ENCODE data around the gene STXBP1.
"Not testable (repeated sequence)": the region's sequence is repeated elsewhere in the genome, so short reads cannot be mapped to it uniquely, and the experiment has no call there.

Gene STXBP1

DNA sequence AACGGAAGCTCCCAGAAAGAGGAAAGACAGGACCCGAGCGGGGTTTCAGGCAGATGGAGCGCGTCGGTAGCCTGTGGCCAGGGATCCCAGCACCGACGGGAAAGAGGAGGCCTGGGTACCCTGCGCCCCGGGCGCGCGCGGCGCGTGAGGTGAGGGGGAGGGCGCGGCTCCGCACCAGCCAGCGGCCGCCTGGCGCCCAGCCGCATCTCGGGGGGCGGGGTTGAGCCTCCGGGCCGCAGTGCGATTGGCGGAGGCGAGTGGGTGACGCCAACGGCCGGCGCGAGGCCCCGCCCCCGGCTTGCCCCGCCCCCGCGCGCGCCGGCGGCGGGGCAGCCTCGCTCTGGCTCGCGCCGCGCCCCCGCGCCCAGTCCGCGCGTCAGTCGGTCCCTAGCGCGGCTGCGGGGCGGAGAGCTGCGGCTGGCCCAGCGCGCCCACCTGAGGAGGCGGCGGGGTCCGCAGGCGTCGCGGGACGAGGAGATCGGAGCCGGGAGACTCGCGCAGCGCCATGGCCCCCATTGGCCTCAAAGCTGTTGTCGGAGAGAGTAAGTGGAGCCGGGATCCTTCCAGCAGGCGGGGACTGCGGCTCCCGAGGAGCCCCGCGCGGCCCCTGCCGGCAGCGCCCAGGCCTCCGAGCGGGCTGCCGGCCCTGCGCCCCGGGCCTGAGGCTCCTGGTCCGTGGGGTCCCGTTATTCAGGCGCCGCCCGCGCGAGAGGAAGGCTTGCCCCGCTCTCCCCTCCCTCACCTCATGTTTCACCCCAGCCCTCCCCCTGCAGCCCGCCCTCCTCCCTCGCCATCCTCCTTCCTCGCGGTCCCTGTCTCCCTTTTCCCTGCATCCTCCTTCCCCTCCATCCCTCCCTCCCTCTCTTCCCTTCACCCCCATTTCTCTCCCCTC, at the start of gene STXBP1:
TSS of gene STXBP1 (plus strand) at position 379 of the 892 bp plus-strand sequence. CDS start at position 506, 127 bp downstream.
- DNase-seq: peak; percentile 76

DNA sequence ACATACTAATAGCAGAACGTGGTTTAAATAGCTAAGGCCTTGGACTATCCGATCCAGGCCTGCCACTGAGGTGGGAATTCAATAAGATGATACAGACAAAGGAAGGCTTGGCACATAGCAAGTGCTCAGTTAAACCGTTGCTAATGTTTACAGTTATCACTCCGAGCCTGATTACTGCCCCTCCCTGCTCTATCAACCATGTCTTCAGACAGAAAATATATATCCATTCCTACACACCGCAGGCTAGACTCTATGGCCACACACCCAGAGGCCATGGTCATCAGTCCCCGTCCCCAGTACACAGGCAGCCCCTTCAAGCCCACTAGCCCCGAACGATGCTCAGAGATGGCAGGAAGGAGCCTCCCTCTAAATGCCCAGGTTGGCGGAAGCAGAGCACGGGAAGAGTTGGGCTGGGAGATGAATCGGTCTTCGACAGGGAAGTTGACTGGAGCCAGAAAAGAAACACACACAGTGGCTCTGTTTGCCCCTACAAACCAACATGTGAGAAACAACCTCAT, 49.7 kb upstream of the STXBP1 start:
- DNase-seq: no peak

DNA sequence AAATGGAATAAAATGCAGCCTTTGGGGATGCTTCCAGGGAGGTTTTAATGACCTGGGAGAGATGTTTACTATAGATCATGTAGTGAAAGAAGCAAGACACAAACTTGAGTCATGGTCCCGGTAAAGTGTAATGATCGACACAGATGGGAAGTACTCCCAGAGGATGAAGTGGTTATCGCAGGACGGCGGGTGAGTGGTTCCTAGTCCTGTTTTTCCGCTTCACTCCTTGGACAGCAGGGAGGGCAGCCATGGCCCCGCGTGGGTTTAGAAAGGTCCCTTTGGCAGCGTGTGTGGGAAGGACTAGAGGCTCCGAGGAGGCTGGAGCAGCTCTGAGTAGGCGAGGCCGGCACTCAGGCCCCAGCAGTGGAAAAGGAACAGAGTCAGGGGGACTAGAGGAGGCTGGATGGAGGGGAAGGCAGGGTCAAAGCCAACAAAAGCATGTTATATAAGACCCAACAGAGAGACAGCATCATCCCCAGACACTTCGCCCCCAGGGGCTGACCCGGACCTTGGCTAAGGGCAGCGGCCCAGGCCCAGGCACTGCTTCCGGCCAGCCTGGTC, 49.2 kb upstream of the STXBP1 start:
- DNase-seq: no peak

DNA sequence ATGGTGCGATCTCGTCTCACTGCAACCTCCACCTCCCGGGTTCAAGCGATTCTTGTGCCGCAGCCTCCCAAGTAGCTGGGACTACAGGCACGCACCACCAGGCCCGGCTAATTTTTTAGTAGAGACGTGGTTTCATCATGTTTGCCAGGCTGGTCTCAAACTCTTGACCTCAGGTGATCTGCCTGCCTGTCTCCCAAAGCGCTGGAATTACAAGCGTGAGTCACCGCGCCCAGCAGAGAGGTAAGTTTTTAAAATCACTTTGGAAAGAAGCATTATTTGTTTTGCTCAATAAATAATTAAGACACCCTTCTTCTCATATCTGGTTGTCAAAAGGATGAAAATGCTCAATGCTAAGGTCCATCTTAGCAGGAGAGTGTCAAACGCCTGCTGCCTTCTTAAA, 48.5 kb upstream of the STXBP1 start:
- DNase-seq: no peak

DNA sequence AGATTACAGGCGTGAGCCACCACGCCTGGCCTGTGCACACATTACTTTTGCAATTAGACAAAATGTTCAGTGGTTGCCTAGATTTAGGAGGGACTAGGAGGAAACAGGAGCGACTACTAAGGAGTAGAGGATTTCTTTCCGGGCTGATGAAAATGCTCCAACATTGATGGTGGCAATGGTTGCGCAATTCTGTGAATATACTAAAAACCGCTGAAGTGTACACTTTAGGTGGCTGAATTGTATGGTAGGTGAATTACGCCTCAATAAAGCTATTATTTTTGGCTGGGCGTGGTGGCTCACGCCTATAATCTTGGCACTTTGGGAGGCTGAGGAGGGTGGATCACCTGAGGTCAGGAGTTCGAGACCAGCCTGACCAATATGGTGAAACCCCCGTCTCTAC, 46.8 kb upstream of the STXBP1 start:
- DNase-seq: no peak

DNA sequence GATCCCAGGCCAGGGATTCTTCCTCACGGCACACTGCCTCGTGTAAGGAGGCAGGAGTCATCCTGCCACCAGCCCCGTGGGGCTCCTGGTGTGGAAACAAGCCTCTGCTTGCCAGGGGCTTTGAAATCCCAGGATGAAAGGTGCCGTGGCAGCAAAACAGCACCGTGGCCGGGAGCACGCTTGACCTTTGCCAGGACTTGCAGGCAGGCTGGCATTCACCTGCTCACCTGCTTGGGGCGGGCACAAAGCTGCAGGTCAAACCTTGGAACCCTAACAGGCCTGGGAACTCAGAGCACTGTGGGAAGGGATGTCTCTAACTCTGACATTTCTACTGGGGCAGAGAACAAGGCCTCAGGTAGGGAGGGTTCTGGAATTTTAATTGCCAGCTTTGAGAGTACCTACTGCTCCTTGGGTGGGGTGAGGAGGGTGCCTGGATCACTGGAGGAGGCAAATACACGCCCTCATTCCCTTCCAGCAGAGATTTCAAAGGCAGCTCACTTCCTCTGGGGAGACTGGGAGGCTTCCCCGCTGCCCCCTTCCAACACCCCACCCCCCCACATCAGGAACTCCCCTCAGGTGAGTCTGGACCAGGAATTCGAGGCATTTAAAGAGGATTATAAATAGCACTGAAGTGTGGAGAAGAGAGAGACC, 45.6 kb upstream of the STXBP1 start:
- DNase-seq: no peak

DNA sequence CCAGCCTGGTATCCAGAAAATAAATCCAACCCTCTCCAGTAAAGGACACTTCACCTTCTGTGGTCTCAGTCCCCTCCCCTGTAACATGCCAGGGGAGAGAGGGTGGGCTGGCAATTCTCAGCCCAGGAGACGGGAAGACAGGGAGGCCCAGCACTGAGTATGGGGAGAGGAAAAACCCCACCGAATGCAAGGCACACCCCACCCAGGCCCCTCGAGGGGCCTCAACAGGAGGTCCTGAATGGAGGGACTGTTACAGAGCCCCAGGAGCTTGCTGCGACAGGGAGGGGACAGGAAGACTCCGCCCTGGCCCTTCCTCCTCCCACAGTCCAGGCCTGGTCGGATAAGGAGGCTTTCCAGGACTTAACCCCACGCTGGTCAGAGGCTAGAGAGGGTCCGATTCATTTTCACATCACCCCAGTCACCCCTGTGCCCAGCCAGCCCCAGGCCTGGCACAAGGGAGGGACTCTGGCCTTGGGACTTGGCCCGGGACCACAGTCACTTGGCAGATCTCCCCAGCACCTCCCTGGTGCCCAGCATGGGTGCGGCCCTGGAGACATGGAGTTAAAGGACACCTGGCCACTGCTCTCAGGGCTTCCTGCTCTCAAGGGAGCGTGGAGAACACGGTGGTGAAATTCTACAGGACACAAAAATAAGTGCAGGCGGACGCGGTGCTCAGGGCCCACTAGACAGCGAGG, 44.9 kb upstream of the STXBP1 start:
- no peak for DNase-seq

DNA sequence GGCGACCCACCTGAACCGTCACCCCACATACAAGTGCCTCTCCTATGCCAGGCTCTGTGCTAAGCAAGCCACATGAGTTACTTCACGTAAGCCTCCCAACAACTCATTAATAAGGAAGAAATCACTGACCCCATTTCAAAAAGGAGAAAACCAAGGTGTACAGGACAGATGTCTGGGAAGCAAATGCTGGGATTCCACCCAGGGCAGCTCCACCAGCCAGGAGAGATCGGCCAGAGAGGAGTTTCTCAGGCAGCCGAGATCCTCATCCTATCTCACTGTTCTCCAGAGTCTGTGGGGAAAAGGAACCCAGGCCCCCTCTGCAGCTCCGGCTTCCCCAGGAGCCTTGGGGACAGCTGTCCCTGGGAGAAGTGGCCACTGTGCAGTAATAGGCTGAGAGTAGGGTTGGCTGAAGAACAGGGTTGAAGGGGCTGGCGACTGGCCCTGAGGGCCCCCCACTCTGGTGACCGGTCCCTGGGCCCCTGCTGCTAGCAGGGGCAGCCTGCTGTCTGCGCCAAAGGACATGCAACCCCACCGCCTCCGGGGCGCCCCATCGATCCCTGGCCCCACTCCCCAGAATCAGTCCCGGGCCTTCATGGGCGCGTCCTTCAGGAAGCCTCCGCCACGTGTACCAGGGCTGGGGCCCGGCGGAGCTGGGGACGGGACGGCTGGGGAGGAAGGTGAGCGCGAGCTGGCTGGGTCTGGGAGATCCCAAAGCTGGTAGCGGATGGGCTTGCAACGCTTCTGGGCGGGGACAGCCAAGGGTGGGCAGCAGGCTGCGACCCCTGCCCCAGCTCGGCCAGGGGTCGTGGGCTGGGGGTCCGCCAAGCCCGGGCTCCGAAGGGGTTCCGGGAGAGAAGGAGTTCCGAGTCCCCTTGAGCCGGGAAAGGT, 44.1 kb upstream of the STXBP1 start:
- DNase-seq: no peak

DNA sequence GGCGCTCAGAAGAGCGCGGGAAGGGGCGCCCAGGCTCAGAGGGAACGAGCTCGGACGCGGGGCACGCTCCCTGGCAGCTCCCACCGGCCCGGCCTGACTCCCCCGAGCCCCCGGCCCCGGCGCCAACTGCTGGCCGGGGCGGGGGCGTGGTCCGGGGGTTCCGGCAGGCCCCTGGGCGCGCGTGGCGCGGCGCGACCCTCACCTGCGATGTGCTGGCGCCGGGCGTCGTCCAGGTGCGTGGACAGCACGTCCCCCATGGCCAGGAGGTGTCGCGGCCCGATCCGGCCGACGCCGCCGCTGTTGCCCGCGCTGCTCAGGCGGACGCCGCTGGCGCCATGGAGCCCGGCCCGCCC, 43.5 kb upstream of the STXBP1 start:
- peak; percentile 59 for DNase-seq

DNA sequence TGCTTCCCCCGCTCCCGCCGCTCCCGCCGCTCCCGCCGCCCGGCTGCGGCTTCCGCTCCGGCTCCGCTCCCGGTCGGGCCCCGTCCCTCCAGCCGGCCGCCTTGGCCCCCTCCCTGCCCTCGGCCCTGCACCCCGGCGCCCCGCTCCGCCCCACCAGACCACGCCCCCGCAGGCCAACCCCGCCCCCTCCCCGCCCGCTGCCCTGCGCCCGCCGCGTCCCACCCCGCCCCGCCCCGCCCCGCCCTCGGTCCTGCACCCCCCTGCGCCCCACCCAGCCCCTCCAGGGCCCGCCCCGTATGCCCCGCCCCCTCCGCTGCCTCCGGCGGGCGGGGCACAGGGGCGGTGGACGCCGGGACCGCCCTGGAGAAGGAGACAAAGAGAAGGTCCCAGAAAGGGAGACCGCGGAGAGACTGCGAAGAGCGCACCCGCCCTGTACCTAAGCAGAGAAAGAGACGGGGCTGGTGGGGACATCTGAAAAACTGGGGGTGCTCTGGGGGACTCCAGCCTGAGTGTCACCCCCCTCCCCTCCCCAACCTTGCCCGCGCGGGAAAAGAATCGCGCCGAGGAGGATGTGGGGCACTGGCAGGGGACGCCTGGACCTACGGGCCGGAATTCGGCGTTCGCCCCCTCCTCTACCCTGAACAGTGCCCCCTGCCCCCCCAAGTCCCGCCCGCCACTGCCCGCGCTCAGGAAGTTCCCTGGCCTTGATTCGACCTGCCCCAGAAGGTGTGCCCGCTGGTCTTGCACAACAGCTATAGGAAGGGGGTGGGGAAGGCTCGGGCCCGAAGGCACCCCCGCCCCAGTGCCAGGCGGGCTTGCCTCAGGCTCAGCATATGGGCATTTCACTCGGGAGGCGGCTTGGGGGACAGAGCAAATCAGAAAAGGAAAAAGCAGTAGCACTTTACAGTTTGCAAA, 42.8 kb upstream of the STXBP1 start:
- peak; percentile 70 for DNase-seq

DNA sequence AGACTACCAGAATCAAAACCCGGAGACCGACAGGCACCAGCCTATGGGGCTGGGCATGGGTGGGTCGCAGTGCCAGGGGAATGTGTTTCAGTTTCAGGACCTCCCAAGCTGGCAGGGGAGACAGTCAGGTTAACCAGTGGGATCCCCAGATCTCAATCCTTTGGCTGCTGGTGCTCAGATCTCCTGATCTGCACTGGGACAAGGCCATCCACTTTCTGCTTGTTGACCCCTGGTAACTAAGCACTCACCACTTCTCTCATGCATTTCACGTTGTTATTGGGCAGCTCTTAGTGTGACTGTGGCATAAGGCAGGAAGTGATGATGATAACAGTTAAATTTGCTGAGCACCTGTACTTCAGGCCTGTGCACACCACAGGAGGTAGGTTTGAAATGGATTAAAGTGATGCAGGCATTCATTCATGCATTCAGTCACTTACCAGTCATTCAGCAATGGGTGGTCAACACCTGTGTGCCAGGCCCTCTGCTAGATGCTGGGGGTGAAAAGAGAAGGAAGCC, 42.1 kb upstream of the STXBP1 start:
- no peak for DNase-seq

DNA sequence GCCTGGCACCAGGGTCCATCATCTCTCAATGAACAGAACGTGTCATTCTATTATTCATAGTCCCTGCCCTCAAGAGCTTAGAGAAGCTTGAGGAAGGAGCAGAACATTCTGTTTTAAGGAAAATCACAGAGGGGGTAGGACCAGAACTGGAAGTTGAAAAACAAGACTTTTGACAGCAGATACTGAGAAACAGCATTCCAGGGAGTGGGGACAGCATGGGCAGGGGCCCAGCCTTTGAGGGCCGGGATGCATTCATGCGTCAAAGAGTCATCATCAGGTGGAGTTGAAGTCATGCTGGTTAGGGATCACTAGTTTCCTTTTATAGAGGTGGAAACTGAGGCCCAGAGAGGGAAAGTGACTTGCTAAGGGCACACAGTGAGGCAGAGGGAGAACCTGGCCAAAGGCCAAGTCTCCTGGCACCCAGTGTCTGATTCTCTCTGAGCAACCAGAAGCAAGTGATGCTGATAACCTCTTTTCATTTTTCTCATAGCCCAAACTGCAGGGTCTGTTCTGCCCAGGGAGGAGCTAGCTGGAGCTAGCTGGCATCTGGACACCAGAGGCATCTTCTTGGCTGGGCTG, 41.5 kb upstream of the STXBP1 start:
- no peak for DNase-seq

DNA sequence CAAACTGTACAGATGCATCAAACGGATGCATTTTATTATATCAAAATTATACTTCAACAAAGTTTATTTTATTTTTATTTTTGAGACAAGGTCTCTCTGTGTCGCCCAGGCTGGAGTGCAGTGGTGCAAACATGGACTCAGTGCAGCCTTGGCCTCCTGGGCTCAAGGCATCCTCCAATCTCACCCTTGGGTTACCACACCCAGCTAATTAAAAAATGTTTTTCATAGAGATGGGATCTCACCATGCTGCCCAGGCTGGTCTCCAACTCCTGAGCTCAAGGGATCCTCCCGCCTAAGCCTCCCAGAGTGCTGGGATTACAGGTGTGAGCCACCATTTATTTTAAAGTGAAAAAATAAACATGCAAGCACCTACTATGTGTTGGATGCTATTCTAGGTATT, 40.1 kb upstream of the STXBP1 start:
- DNase-seq: no peak

DNA sequence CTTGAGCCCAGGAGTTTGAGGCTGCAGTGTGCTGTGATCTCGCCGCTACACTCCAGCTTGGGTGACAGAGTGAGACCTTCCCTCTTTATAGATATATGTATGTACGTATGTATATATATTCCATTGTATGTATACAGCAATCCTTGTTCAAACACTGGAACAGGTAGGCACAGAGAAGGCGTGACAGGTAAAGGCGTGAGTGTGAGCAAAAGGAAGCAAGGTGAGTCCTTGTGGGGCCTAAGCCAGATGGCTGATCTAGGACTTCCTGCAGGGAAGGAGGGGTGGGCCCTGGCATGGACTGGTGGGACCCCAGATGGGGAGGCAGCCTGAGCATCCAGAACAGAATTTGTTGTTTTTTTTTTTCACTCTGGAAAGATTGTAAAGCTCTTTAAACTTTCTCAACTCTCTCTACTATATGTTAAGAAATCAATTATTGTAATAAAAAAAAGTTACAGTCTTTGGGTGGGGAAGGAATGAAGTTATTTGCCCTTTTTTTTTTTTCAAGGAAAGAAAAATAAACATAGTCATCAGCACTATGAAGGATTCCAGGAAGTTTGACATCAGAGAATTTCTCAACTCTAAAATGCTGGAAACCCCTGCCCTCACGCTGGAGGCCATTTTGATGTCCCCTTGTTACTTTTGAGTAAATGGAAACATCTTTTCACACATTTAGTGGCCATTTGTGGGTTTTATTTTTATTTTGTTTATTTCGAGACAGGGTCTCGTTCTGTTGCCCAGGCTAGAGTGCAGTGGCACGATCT, 38.9 kb upstream of the STXBP1 start:
- DNase-seq: no peak

DNA sequence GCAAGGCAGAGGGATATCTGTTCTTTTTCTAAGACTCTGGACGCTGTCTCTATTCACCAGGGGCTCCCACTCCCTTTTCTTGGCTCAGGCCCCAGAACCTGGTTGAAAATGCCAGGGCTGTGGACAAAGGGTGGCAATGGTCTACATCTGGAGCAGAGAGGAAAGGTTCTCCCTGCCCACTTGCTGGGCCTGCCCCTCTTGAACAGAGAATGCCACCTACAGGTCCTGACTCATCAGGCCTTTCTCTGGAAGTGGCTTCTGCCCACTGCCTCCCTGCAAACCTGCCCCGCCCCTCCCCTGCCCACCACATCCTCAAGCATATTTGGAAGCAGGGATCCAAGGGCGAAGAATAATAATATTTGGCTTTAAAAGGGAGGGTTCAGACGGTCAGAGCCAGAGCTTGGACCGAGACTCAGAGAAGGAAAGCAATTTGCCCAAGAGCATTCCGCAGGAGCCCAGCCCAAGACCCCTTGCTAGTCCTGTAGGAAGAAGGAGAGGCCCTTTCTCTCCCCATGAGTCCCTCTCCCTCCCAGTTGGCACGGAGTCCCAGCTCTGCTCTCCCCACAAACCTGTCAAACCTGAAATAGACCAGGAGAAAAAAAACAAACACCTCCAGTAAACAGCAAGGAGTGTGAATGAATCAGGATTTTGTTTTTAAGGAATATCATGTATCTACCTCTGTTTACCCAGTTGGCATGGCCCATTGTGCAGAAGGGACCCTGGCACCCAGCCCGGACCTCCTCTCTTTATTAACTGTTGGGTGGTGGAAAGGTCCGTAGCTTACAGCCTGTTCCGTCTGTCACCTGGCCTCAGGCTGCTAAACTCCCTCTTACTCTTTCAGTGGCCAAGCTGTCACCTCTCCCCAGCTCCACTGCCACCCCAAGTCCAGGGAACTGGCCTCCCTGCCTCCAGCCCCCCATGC, 37.7 kb upstream of the STXBP1 start:
- DNase-seq: peak; percentile 94

DNA sequence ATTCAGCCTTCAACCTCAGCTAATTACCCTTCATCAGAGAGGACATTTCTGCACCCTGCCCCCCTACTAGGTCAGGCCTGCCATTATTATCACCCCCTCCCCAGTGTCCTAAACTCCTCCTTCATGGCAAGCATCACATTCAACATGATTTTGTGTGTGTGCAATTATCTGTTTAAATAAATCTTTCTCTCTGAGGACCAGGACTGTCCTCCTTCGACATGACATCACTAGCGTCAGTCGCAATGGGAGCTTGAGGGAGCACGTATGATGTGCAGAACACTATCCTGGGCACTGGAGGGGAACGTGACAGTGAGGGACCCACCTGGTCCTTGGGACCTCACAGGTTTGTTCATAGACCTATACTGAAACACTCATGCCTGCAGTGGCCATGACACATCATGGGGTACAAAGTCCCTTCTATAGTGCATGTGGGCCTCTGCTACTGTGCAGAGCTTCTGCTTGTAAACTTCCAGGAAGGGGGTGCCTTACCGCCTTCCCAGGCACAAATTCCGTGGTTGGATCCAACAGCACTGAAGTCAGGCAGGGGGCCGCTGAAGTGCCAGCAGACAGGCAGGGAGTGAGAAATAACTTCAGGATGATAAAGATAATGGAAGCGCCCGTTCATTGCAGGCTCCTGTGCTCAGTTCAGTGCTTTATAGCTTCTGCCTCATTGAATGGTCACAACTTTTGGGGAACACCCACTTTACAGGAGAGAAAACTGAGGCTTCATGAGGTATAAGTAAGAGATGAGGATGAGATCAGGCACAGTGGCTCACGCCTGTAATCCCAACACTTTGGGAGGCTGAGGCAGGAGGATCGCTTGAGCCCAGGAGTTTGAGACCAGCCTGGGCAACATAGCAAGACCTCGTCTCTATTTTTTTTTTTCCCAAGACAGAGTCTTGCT, 36.0 kb upstream of the STXBP1 start:
- no peak for DNase-seq

DNA sequence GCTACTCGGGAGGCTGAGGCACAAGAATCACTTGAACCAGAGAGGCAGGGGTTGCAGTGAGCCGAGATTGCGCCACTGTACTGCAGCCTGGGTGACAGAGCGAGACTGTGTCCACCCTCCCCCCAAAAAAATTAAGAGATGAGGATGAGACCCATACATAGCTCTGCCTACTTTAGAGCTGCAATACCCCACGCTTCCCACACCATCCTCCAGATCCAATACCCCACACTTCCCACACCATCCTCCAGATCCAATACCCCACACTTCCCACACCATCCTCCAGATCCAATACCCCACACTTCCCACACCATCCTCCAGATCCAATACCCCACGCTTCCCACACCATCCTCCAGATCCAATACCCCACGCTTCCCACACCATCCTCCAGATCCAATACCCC, 34.9 kb upstream of the STXBP1 start:
- not testable (repeated sequence) for DNase-seq

DNA sequence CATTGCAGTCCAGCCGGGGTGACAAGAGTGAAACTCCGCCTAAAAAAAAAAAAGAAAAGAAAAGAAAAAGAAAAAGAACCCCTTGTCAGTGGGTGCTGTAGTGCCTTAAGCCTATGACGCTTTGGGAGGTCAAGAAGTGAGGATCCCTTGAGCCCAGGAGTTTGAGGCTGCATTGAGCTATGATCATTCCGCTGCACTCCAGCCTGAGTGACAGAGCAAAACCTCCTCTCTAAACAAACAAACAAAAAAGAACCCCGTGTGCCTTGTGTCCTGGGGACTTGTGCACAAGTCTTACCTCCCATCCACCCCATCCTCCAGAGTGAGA, 33.5 kb upstream of the STXBP1 start:
- DNase-seq: no peak

Data from NCI-H1105 treated with DMSO at 0.1 percent for 48 hours (cell line).